PFSK-1 (cell line): Measurements from ENCODE around the gene CSN1S1.

Experiments
- FOXP2 ChIP-seq: optimal IDR thresholded peaks from 2 replicates; pipeline ENCODE3; 2011; ENCODE audit warnings: borderline replicate concordance, control low read depth, inconsistent platforms; ENCODE audit not compliant: insufficient read depth; ENCODE audit errors: extremely low read length, extremely low read depth
- POLR2AphosphoS5 ChIP-seq: IDR thresholded peaks from 2 replicates; pipeline ENCODE4 v1.6.1; 2012; ENCODE audit warnings: low read depth, mild to moderate bottlenecking, control low read depth, low read length, moderate library complexity
- SIN3A ChIP-seq: IDR thresholded peaks from 2 replicates; pipeline ENCODE4 v1.6.1; 2012; ENCODE audit warnings: mild to moderate bottlenecking, low read length, moderate library complexity, borderline replicate concordance; ENCODE audit not compliant: insufficient read depth
- TAF1 ChIP-seq: IDR thresholded peaks from 2 replicates; pipeline ENCODE4 v1.6.1; 2012; ENCODE audit warnings: low read length, control low read depth, borderline replicate concordance; ENCODE audit not compliant: insufficient read depth
- TF ChIP-seq, protein P1 (sequence below), 2 experiments: IDR thresholded peaks; 2 replicates each; pipeline versions ENCODE4 v1.6.1 to v1.8.0; 2011 to 2012; ENCODE audit warnings: low read depth in 2 of 2, low read length in 2 of 2, control low read depth in 1 of 2, inconsistent platforms in 1 of 2, mild to moderate bottlenecking in 1 of 2, moderate library complexity in 1 of 2; ENCODE audit not compliant: insufficient read depth in 1 of 2

The CSN1S1 gene

DNA sequence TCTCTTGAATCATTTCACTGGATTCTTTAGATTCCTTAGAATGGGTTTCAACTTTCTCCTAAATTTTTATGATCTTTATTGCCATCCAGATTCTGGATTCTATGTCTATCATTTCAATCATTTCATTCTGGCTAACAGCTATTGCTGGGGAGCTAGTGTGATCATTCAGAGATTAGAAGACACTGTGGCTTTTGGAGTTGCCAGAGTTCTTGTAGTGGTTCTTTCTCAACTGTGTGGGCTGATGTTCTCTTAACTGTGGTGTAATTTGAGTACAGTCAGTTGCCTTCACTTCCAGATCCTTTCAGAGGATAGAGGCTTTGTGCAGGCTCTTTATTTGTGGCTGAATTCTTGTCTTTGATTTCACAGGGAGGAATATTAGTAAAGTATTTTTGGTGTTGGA is 46.7 kb downstream of the CSN1S1 start:
- TF ChIP-seq SIN3A = no peak
- TF ChIP-seq, protein P1, sequence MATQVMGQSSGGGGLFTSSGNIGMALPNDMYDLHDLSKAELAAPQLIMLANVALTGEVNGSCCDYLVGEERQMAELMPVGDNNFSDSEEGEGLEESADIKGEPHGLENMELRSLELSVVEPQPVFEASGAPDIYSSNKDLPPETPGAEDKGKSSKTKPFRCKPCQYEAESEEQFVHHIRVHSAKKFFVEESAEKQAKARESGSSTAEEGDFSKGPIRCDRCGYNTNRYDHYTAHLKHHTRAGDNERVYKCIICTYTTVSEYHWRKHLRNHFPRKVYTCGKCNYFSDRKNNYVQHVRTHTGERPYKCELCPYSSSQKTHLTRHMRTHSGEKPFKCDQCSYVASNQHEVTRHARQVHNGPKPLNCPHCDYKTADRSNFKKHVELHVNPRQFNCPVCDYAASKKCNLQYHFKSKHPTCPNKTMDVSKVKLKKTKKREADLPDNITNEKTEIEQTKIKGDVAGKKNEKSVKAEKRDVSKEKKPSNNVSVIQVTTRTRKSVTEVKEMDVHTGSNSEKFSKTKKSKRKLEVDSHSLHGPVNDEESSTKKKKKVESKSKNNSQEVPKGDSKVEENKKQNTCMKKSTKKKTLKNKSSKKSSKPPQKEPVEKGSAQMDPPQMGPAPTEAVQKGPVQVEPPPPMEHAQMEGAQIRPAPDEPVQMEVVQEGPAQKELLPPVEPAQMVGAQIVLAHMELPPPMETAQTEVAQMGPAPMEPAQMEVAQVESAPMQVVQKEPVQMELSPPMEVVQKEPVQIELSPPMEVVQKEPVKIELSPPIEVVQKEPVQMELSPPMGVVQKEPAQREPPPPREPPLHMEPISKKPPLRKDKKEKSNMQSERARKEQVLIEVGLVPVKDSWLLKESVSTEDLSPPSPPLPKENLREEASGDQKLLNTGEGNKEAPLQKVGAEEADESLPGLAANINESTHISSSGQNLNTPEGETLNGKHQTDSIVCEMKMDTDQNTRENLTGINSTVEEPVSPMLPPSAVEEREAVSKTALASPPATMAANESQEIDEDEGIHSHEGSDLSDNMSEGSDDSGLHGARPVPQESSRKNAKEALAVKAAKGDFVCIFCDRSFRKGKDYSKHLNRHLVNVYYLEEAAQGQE (IDR thresholded peaks at IDR 0.05; ENCODE audit: insufficient read depth in 1 of 2, low read depth in 2 of 2, low read length in 2 of 2) = no peak
- no peak for TF ChIP-seq POLR2AphosphoS5
- TF ChIP-seq TAF1 = no peak
- TF ChIP-seq FOXP2 = no peak

DNA sequence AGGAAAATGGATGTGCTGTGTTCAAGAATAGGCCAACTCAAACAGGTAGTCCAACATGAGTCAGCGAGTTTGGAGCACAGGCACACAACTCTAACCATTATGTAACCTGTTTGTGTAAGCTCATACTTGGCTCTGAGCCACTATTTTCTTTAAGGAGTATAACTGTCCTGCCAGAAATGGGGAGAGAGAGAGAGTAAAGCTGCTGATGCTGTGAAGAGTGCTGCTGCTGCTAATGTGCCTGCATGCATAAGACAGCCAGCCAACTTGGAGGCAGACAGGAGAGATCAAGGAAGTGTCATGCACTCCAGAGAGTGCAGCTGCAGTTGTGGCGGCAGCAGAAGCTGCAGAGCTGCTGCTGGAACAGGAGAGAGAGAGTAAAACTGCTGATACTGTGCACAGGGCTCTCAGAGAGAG is 53.2 kb downstream of the CSN1S1 start:
- no peak for TF ChIP-seq TAF1
- TF ChIP-seq, protein P1 (IDR thresholded peaks at IDR 0.05; ENCODE audit: insufficient read depth in 1 of 2, low read depth in 2 of 2, low read length in 2 of 2) = no peak
- TF ChIP-seq SIN3A = no peak
- TF ChIP-seq POLR2AphosphoS5 = no peak
- no peak for TF ChIP-seq FOXP2

DNA sequence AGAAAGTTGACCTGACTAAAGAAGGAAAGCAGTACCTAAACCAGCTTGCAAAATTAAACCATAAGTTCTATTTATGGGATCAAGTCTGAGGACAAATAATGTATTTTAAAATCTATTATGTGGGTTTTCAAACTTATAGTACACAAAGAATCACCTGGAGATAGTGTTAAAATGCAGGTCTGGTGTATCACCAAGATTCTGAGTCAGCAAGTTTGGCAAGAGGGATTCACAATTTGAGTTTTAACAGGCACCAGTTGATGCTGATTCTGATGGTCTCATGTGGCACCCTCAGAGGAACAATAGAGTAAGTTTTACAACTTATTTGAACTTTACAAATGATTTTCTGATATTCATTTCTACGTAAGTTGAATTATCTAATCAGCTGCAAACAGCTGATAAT is 55.8 kb downstream of the CSN1S1 start:
- no peak for TF ChIP-seq SIN3A
- no peak for TF ChIP-seq POLR2AphosphoS5
- TF ChIP-seq, protein P1 (IDR thresholded peaks at IDR 0.05; ENCODE audit: insufficient read depth in 1 of 2, low read depth in 2 of 2, low read length in 2 of 2) = no peak
- no peak for TF ChIP-seq FOXP2

DNA sequence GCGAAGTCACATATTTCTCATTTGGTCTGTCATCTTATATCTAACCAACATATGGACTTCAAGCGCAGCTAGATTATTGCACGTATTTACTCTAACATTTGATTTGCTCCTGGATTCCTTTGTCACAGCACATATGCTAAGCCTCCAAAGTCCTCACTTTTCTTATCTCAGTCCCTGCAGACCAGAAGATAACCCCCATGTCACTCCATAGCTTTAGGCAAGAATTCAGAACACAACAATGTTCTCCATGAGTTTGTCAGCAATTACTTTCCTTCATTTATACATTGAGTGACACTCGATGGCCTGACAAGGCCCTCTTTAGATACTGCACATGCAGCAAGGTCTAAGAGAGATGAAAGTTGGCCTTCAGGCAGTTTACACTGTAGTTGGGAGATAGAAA is 60.1 kb downstream of the CSN1S1 start:
- no peak for TF ChIP-seq SIN3A
- TF ChIP-seq TAF1 = no peak
- no peak for TF ChIP-seq POLR2AphosphoS5
- TF ChIP-seq, protein P1 (IDR thresholded peaks at IDR 0.05; ENCODE audit: insufficient read depth in 1 of 2, low read depth in 2 of 2, low read length in 2 of 2) = no peak

DNA sequence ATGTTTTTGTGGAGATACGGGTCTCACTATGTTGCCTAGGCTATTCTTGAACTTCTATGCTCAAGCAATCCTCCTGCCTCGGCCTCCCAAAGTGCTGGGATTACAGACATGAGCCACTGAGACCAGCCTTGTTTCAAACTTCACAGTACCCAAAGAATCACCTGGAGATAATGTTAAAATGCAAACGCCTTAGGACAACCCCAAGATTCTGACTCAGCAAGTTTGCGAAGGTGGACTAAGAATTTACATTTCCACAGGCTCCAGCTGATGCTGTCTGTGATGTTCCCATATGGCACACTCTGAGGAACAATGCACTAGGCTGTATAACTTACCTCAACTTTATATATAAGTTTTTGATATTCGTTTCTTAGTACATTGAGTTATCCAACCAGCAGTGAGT is 63.9 kb downstream of the CSN1S1 start:
- TF ChIP-seq FOXP2 (no peak), POLR2AphosphoS5 (no peak), TAF1 (no peak), SIN3A (no peak)
- TF ChIP-seq, protein P1 (IDR thresholded peaks at IDR 0.05; ENCODE audit: insufficient read depth in 1 of 2, low read depth in 2 of 2, low read length in 2 of 2) = no peak
